Measurements from ENCODE around the gene KRTAP9-6. TPM values are rescaled to one million over a fixed set of nuclear protein-coding genes. Genes with fewer than 3 reads are reported as not detected.
"Not testable (repeated sequence)": the region's sequence is repeated elsewhere in the genome, so short reads cannot be mapped to it uniquely, and the experiment has no call there.

The KRTAP9-6 gene, protein sequence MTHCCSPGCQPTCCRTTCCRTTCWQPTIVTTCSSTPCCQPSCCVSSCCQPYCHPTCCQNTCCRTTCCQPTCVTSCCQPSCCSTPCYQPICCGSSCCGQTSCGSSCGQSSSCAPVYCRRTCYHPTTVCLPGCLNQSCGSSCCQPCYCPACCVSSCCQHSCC
- total RNA-seq: not detected

DNA sequence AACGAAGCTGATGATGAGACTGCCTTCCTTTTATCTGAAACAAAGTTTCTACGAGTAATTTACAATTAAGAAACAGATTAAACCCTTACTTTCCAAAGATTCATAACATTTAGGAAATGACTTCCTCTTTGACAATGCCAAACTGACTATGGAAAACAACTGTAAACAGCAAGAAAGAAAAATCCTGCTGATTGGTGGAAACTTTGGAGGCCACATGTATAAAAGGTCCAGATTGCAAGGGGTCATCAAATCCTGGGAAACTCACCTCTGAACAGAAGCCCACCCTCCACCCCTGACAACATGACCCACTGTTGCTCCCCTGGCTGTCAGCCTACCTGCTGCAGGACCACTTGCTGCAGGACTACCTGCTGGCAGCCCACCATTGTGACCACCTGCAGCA lies at the start of gene KRTAP9-6:
Gene KRTAP9-6, plus strand, starts transcription at position 301 of the 400 bp plus-strand sequence. Its CDS starts 0 bp downstream, at position 301.
- peaks cover 6% of the 10 kb centered on the region for H3K27me3 Mint-ChIP-seq (ENCODE audit: low read depth)
- H3K4me1 Mint-ChIP-seq (ENCODE audit: low read depth): peaks cover 20% of the 10 kb centered on the region
- DNase-seq (no peak), ATAC-seq (no peak)
- no peak within 1 kb of the TSS for H3K4me3 Mint-ChIP-seq
- no peaks in the 10 kb centered on the region for H3K36me3 Mint-ChIP-seq (ENCODE audit: insufficient read depth)
- no peaks in the 10 kb centered on the region for H3K9me3 Mint-ChIP-seq

DNA sequence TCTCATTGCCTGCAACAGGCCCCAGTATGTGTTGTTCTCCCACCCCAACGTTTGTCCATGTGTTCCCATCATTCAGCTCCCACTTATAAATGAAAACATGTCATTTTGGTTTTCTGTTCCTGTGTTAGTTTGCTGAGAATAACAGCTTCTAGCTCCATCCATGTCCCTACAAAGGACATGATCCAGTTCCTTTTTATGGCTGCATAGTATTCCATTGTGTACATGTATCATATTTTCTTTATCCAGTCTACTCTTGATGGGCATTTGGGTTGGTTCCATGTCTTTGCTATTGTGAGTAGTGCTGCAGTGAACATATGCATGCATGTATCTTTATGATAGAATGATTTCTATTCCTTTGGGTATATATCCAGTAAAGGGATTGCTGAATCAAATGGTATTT lies 49.5 kb upstream of the KRTAP9-6 start:
- Mint-ChIP-seq H3K27me3 (ENCODE audit: low read depth) (peaks cover 5% of the 10 kb centered on the region), H3K4me3 (no peak overlapping the region), H3K36me3 (ENCODE audit: insufficient read depth) (peaks cover 2% of the 10 kb centered on the region), H3K9me3 (peaks cover 5% of the 10 kb centered on the region), H3K4me1 (ENCODE audit: low read depth) (peaks cover 12% of the 10 kb centered on the region)
- DNase-seq (no peak), ATAC-seq (no peak)

DNA sequence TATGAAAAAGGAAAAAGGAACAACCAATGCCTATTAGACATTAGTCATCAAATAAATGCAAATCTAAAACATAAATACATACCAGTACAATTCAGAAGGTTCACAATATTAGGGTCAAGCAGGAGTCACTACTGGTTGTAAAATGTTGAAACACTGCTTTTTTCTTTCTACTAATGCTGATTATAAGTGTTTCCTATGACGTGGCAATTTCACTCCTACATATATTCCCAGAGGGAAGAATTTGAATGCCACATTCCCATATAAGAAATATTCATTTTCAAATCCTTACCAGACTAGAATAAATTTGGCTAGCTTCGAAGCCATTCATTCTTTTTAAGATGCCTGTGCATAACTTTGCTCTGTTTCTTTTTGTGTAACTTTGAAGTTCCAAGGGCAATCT lies 41.4 kb upstream of the KRTAP9-6 start:
- no peak for DNase-seq
- peaks cover 5% of the 10 kb centered on the region for H3K9me3 Mint-ChIP-seq
- no peak for ATAC-seq
- H3K4me1 Mint-ChIP-seq (ENCODE audit: low read depth): no peaks in the 10 kb centered on the region
- peaks cover 18% of the 10 kb centered on the region for H3K27me3 Mint-ChIP-seq (ENCODE audit: low read depth)
- peaks cover 2% of the 10 kb centered on the region for H3K36me3 Mint-ChIP-seq (ENCODE audit: insufficient read depth)
- no peak overlapping the region for H3K4me3 Mint-ChIP-seq

DNA sequence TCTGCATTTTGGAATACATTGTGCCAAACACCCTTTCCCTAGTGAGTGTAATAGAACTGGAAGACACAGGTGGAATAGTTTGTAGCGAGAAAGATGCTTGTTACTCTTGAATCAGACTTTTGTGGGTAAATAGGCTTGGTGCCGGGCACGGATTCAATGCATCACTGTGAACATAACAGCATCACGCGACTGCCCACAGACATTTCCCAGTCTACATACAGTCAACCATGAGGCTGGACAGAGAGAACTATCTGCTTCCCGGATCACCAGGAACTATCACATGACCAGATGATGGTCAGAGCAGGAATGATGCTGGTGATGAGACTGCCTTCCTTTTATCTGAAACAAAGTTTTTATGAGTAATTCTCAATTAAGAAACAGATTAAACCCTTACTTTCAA lies 39.1 kb upstream of the KRTAP9-6 start:
- Mint-ChIP-seq H3K4me1 (ENCODE audit: low read depth) (peaks cover 3% of the 10 kb centered on the region), H3K27me3 (ENCODE audit: low read depth) (peaks cover 21% of the 10 kb centered on the region), H3K4me3 (no peak overlapping the region), H3K36me3 (ENCODE audit: insufficient read depth) (no peaks in the 10 kb centered on the region), H3K9me3 (no peaks in the 10 kb centered on the region)
- DNase-seq: no peak
- ATAC-seq: no peak

DNA sequence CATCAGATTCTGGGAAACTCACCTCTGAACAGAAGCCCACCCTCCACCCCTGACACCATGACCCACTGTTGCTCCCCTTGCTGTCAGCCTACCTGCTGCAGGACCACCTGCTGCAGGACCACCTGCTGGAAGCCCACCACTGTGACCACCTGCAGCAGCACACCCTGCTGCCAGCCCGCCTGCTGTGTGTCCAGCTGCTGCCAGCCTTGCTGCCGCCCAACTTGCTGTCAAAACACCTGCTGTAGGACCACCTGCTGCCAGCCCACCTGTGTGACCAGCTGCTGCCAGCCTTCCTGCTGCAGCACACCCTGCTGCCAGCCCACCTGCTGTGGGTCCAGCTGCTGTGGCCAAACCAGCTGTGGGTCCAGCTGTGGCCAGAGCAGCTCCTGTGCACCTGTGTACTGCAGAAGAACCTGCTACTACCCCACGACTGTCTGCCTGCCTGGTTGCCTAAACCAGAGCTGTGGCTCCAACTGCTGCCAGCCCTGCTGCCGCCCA lies 38.5 kb upstream of the KRTAP9-6 start, which contains the start of gene KRTAP9-2:
Gene KRTAP9-2, plus strand, starts transcription at position 51 of the 498 bp plus-strand sequence. Its CDS starts 7 bp downstream, at position 58.
- ATAC-seq; H3K9me3 Mint-ChIP-seq; DNase-seq; H3K4me3 Mint-ChIP-seq; H3K4me1 Mint-ChIP-seq (ENCODE audit: low read depth); H3K36me3 Mint-ChIP-seq (ENCODE audit: insufficient read depth): not testable (repeated sequence)
- peaks cover 21% of the 10 kb centered on the region for H3K27me3 Mint-ChIP-seq (ENCODE audit: low read depth)

DNA sequence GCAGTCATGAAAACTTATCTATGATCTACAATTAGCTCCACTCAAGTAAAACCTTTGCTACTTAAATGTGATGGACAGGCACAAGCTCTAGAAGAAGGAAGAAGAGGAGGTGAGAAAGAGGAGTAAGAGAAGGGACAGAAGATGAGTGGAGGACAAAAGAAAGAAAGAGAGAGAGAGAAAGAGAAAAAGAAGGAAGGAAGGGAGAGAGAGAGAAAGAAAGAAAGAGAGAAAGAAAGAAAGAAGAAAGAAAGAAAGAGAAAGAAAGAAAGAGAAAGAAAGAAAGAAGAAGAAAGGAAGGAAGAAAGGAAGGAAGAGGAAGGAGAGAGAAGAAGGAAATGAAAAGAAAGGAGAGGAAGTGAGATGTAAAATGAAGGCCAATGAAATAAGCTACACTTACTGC lies 35.1 kb upstream of the KRTAP9-6 start:
- peaks cover 3% of the 10 kb centered on the region for H3K4me1 Mint-ChIP-seq (ENCODE audit: low read depth)
- H3K4me3 Mint-ChIP-seq: no peak overlapping the region
- DNase-seq (no peak), ATAC-seq (no peak)
- no peaks in the 10 kb centered on the region for H3K9me3 Mint-ChIP-seq
- H3K27me3 Mint-ChIP-seq (ENCODE audit: low read depth): peaks cover 23% of the 10 kb centered on the region
- no peaks in the 10 kb centered on the region for H3K36me3 Mint-ChIP-seq (ENCODE audit: insufficient read depth)

DNA sequence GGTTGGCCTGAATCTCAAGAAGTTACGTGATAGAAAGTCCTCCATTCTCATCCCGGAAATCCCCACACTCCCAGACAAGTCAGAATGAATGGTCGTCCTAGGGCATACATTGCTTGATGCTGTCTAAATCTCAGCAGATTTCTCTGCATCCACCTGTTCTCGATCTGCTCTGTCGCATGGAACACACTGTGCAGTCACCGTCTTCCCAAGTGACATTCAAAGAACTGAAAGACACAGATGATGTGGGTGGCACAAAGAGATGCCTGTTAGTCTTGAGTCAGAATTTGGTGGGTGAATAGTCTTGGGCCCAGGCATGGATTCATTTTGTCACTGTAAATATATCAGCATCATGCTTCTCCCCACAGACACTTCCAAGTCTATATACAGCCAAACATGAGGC lies 33.4 kb upstream of the KRTAP9-6 start:
- DNase-seq: no peak
- Mint-ChIP-seq H3K9me3 (no peaks in the 10 kb centered on the region), H3K4me1 (ENCODE audit: low read depth) (peaks cover 3% of the 10 kb centered on the region), H3K36me3 (ENCODE audit: insufficient read depth) (no peaks in the 10 kb centered on the region), H3K4me3 (no peak overlapping the region), H3K27me3 (ENCODE audit: low read depth) (peaks cover 14% of the 10 kb centered on the region)
- no peak for ATAC-seq

DNA sequence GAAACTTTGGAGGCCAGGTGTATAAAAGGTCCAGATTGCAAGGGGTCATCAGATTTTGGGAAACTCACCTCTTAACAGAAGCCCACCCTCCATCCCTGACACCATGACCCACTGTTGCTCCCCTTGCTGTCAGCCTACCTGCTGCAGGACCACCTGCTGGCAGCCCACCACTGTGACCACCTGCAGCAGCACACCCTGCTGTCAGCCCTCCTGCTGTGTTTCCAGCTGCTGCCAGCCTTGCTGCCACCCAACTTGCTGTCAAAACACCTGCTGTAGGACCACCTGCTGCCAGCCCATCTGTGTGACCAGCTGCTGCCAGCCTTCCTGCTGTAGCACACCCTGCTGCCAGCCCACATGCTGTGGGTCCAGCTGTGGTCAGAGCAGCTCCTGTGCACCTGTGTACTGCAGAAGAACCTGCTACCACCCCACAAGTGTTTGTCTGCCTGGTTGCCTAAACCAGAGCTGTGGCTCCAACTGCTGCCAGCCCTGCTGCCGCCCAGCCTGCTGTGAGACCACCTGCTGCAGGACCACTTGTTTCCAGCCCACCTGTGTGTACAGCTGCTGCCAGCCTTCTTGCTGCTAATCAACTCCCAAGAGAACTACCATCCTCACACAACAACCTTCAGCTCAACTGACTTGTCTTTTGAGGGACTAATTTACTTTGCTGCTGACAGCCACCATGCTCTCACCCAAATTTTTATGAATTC lies 32.6 kb upstream of the KRTAP9-6 start, which contains the start of gene KRTAP9-3:
Gene KRTAP9-3, plus strand, starts transcription at position 51 of the 707 bp plus-strand sequence. Its CDS starts 53 bp downstream, at position 104.
- peaks cover 13% of the 10 kb centered on the region for H3K27me3 Mint-ChIP-seq (ENCODE audit: low read depth)
- H3K4me1 Mint-ChIP-seq (ENCODE audit: low read depth); H3K36me3 Mint-ChIP-seq (ENCODE audit: insufficient read depth); H3K4me3 Mint-ChIP-seq; ATAC-seq; H3K9me3 Mint-ChIP-seq; DNase-seq: not testable (repeated sequence)

DNA sequence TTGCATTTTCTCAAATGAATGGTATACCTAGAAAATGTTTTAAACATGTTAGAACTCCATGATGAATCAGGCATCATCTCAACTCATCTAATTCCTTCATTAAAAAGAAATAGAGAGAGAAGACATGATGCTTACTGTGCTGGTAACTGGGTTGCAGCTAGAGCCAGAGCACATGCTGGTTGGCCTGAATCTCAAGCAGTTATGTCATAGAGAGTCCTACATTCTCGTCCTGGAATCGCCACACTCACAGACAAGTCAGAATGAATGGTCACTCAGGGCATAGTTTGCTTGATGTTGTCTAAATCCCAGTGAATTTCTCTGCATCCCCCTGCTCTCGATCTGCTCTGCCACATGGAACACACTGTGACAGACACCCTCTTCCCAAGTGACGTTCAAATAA lies 28.1 kb upstream of the KRTAP9-6 start:
- H3K9me3 Mint-ChIP-seq; H3K27me3 Mint-ChIP-seq (ENCODE audit: low read depth); ATAC-seq; H3K36me3 Mint-ChIP-seq (ENCODE audit: insufficient read depth); H3K4me3 Mint-ChIP-seq; DNase-seq; H3K4me1 Mint-ChIP-seq (ENCODE audit: low read depth): not testable (repeated sequence)

DNA sequence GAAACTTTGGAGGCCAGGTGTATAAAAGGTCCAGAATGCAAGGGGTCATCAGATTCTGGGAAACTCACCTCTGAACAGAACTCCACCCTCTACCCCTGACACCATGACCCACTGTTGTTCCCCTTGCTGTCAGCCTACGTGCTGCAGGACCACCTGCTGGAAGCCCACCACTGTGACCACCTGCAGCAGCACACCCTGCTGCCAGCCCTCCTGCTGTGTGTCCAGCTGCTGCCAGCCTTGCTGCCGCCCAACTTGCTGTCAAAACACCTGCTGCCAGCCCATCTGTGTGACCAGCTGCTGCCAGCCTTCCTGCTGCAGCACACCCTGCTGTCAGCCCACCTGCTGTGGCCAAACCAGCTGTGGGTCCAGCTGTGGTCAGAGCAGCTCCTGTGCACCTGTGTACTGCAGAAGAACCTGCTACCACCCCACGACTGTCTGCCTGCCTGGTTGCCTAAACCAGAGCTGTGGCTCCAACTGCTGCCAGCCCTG lies 27.2 kb upstream of the KRTAP9-6 start, which contains the start of gene KRTAP9-8:
Gene KRTAP9-8, plus strand, starts transcription at position 51 of the 489 bp plus-strand sequence. Its CDS starts 53 bp downstream, at position 104.
- ATAC-seq; H3K4me3 Mint-ChIP-seq; DNase-seq; H3K4me1 Mint-ChIP-seq (ENCODE audit: low read depth); H3K27me3 Mint-ChIP-seq (ENCODE audit: low read depth); H3K36me3 Mint-ChIP-seq (ENCODE audit: insufficient read depth); H3K9me3 Mint-ChIP-seq: not testable (repeated sequence)

DNA sequence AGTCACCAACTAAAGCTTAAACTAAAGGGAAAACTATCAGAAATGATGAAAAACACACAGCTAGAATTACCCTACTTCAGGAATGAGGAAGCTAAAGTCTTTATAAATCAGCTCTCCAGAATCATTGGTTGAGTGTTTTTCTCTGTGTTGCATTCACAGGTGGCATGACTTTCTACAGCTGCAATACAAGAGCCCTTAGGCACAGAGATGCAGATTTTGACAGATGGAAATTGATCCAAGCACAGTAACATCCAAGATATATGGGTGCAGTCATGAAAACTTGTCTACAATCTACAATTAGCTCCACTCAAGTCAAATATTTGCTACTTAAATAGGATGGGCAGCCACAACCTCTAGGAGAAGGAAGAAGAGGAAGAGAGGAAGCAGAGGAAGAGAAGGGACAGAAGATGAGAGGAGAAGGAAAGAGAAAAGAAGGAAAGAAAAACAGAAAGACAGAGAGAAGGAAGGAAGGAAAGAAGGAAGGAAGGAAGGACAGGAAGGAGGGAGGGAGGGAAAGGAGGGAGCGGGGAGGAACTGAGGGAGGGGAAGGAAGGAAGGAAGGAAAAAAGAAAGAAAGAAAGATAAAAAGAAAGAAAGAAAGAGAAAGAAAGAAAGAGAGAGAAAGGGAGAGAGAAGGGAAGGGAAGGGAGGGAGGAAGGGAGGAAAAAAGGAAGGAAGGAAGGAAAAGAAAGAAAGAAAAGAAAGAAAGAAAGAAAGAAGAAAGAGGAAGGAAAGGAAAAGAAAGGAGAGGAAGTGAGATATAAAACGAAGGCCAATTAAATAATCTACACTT lies 18.0 kb upstream of the KRTAP9-6 start:
- not testable (repeated sequence) for H3K4me3 Mint-ChIP-seq; DNase-seq; H3K4me1 Mint-ChIP-seq (ENCODE audit: low read depth); ATAC-seq; H3K36me3 Mint-ChIP-seq (ENCODE audit: insufficient read depth); H3K27me3 Mint-ChIP-seq (ENCODE audit: low read depth); H3K9me3 Mint-ChIP-seq

DNA sequence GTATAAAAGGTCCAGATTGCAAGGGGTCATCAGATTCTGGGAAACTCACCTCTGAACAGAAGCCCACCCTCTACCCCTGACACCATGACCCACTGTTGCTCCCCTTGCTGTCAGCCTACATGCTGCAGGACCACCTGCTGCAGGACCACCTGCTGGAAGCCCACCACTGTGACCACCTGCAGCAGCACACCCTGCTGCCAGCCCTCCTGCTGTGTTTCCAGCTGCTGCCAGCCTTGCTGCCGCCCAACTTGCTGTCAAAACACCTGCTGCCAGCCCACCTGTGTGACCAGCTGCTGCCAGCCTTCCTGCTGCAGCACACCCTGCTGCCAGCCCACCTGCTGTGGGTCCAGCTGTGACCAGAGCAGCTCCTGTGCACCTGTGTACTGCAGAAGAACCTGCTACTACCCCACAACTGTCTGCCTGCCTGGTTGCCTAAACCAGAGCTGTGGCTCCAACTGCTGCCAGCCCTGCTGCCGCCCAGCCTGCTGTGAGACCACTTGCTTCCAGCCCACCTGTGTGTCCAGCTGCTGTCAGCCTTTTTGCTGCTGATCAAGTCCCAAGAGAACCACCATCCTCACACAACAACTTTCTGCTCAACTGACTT lies 15.4 kb upstream of the KRTAP9-6 start, which contains the start of gene KRTAP9-4:
Gene KRTAP9-4, plus strand, starts transcription at position 51 of the 604 bp plus-strand sequence. Its CDS starts 34 bp downstream, at position 85.
- ATAC-seq; H3K4me3 Mint-ChIP-seq; H3K27me3 Mint-ChIP-seq (ENCODE audit: low read depth); H3K36me3 Mint-ChIP-seq (ENCODE audit: insufficient read depth); H3K9me3 Mint-ChIP-seq; H3K4me1 Mint-ChIP-seq (ENCODE audit: low read depth); DNase-seq: not testable (repeated sequence)

DNA sequence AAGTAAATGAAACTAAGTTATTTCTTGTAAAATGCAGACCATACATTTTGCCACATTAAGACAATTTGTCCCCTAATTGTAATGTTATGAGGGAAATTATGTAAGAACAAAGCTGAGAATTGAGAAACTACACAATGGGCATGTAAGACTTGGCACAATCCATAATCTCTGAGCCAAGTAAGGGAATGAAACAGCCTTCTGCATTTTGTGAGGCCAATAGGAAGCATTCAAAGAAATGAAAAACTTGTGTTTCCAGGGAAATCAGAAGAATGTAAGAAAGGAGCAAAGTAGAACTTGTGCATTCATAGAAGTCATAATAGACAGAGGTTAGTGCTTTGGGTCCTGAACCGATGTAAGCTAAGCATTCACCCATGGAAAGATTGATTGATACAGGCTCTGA lies 13.9 kb upstream of the KRTAP9-6 start:
- ATAC-seq (no peak), DNase-seq (no peak)
- Mint-ChIP-seq H3K4me3 (no peak overlapping the region), H3K9me3 (no peaks in the 10 kb centered on the region), H3K36me3 (ENCODE audit: insufficient read depth) (no peaks in the 10 kb centered on the region), H3K4me1 (ENCODE audit: low read depth) (no peaks in the 10 kb centered on the region), H3K27me3 (ENCODE audit: low read depth) (peaks cover 14% of the 10 kb centered on the region)

DNA sequence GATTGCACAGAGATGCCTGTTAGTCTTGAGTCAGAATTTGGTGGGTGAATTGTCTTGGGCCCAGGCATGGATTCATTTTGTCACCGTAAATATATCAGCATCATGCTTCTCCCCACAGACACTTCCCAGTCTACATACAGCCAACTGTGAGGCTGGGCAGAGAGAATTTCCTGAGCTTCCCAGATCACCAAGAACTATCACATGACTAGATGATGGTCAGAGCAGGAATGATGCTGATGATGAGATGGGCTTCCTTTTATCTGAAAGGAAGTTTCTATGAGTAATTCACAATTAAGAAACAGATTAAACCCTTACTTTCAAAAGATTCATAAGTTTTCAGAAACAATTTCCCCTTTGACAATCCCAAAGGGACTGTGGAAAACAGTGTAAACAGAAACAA lies 10.3 kb upstream of the KRTAP9-6 start:
- Mint-ChIP-seq H3K9me3 (no peaks in the 10 kb centered on the region), H3K27me3 (ENCODE audit: low read depth) (peaks cover 27% of the 10 kb centered on the region)
- no peak for DNase-seq

More for the DNA sequence above, 10.3 kb upstream of the KRTAP9-6 start:
- no peak for ATAC-seq
- Mint-ChIP-seq H3K36me3 (ENCODE audit: insufficient read depth) (no peaks in the 10 kb centered on the region), H3K4me3 (no peak overlapping the region), H3K4me1 (ENCODE audit: low read depth) (no peaks in the 10 kb centered on the region)
